DMS 273 treated with DMSO at 0.1 percent for 48 hours (cell line): Measurements from ENCODE around the gene RRP1B.
"Not testable (repeated sequence)": the region's sequence is repeated elsewhere in the genome, so short reads cannot be mapped to it uniquely, and the experiment has no call there.

Experiments
- DNase-seq: peaks from one replicate; lab custom pipeline; 2025; lab: John Stamatoyannopoulos, UW

The RRP1B gene

GRCh38 chr21:43659136-43660000, at the start of gene RRP1B, which contains the start of gene HSF2BP:
TSS of gene RRP1B (plus strand) at chr21:43659560. CDS start at chr21:43659665, 105 bp downstream.
TSS of gene HSF2BP (minus strand) at chr21:43659488. CDS start at chr21:43658096, 1,392 bp downstream.
- DNase-seq = peak; percentile 76

GRCh38 chr21:43611598-43612369, 47.6 kb upstream of the RRP1B start:
- DNase-seq = no peak

- no peak for DNase-seq
Measured at GRCh38 chr21:43613755-43614638, 45.4 kb upstream of the RRP1B start.

- no peak for DNase-seq
Measured at GRCh38 chr21:43614839-43615238, 44.5 kb upstream of the RRP1B start.

GRCh38 chr21:43616861-43617260, 42.5 kb upstream of the RRP1B start:
- DNase-seq = not testable (repeated sequence)

- DNase-seq = no peak
Measured at GRCh38 chr21:43618940-43619339, 40.4 kb upstream of the RRP1B start.

GRCh38 chr21:43619344-43619743, 40.0 kb upstream of the RRP1B start:
- no peak for DNase-seq

- no peak for DNase-seq
Measured at GRCh38 chr21:43619856-43620255, 39.5 kb upstream of the RRP1B start.

GRCh38 chr21:43622796-43623195, 36.6 kb upstream of the RRP1B start:
- DNase-seq = no peak

GRCh38 chr21:43623588-43623987, 35.8 kb upstream of the RRP1B start:
- no peak for DNase-seq

- no peak for DNase-seq
Measured at GRCh38 chr21:43624339-43624738, 35.0 kb upstream of the RRP1B start.

- DNase-seq = no peak
Measured at GRCh38 chr21:43626390-43626789, 33.0 kb upstream of the RRP1B start.

GRCh38 chr21:43627527-43627926, 31.8 kb upstream of the RRP1B start:
- no peak for DNase-seq

- no peak for DNase-seq
Measured at GRCh38 chr21:43631411-43632107, 27.8 kb upstream of the RRP1B start.

GRCh38 chr21:43632373-43632905, 26.9 kb upstream of the RRP1B start:
- no peak for DNase-seq

- no peak for DNase-seq
Measured at GRCh38 chr21:43634618-43635017, 24.7 kb upstream of the RRP1B start.

GRCh38 chr21:43635436-43635835, 23.9 kb upstream of the RRP1B start:
- DNase-seq = no peak

GRCh38 chr21:43637530-43638158, 21.7 kb upstream of the RRP1B start:
- DNase-seq = no peak

GRCh38 chr21:43639470-43640353, 19.6 kb upstream of the RRP1B start:
- no peak for DNase-seq

- no peak for DNase-seq
Measured at GRCh38 chr21:43640400-43640799, 19.0 kb upstream of the RRP1B start.
